Measurements from ENCODE around the gene ZNF724.
"Not testable (repeated sequence)": the region's sequence is repeated elsewhere in the genome, so short reads cannot be mapped to it uniquely, and the experiment has no call there.

Gene ZNF724

DNA sequence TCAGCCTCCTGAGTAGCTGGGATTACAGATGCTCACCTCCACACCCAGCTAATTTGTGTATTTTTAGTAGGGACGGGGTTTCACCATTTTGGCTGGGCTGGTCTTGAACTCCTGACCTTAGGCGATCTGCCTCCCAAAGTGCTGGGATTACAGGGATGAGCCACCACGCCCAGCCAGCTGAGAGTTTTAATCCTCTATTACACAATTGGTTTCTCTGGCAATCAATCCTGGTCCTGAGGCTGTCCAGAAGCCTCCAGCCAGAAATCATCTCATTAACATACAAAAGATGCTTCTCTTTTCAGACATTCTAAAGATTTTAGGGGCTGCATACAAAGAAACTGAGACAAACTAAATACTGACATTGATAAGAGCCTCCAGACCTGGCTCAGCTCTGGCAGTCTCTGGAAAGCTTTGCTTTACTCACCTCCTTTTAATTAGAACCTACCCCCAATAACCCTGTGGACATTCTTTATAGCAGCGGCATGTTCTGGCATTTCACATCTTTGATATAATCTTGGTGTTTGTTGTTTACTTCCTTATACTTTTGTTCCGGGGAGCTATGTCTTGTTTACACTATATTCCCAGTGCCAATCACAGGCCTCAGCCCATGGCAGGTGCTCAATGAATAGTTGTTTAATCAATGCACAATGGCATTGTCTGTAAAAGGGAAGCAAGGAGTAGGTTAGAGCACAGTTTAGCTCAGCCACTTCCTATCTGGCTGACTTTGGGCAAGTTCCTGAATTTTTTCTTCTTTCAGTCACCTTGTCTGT lies 4.1 kb upstream of the ZNF724 start:
- H3K36me3 ChIP-seq (ENCODE audit: control insufficient read depth, insufficient read depth, low read length), result peaks cover 2% of the 10 kb centered on the region
- no peaks in the 10 kb centered on the region for H3K27me3 ChIP-seq (ENCODE audit: control insufficient read depth, insufficient read depth, low read length, poor library complexity, severe bottlenecking)
- no peaks in the 10 kb centered on the region for H3K4me1 ChIP-seq (ENCODE audit: control insufficient read depth, insufficient read depth, low read length)
- H3K27ac ChIP-seq (ENCODE audit: insufficient read depth, low read depth, low read length, poor library complexity, severe bottlenecking), result no peak overlapping the region
- WGBS, 2 experiments, result 82 to 91% methylated on average over 3 to 5 of the region's 5 CpGs
- H3K9me3 ChIP-seq (ENCODE audit: control insufficient read depth, low read length), result no peaks in the 10 kb centered on the region
- no peak overlapping the region for H3K4me3 ChIP-seq (ENCODE audit: insufficient read depth, low read depth, low read length)

DNA sequence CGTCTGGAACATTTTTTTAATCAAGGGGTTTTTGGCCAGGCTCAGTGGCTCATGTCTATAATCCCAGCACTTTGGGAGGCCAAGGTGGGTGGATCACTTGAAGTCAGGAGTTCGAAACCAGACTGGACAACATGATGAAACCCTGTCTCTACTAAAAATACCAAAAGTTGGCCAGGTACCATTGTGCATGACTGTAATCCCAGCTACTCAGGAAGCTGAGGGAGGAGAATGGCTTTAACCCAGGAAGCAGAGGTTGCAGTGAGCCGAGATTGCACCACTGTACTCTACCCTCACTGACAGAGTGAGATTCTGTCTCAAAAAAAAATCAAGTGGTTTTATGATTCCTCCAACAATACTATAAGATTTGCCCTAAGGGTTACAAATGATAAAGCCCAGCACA lies 3.1 kb upstream of the ZNF724 start:
- H3K4me3 ChIP-seq (ENCODE audit: insufficient read depth, low read depth, low read length); H3K4me1 ChIP-seq (ENCODE audit: control insufficient read depth, insufficient read depth, low read length); H3K36me3 ChIP-seq (ENCODE audit: control insufficient read depth, insufficient read depth, low read length); H3K27ac ChIP-seq (ENCODE audit: insufficient read depth, low read depth, low read length, poor library complexity, severe bottlenecking); H3K27me3 ChIP-seq (ENCODE audit: control insufficient read depth, insufficient read depth, low read length, poor library complexity, severe bottlenecking); H3K9me3 ChIP-seq (ENCODE audit: control insufficient read depth, low read length): not testable (repeated sequence)
- 89 to 95% methylated on average over 3 of the region's 3 CpGs for WGBS, 2 experiments

DNA sequence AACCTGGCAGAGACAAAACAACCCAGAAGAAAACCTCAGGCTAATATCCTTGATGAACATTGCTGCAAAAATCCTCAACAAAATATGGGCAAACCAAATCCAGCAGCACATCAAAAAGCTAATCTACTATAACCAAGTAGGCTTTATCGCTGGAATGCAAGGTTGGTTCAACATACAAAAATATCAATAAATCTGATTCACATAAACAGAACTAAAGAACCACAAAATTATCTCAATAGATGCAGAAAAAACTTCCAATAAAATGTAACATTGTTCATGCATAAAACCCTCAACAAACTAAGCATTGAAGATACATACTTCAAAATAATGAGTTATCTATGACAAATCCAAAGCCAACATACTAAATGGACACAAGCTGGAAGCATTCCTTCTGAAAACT lies 8.8 kb downstream of the ZNF724 start:
- Histone ChIP-seq H3K4me1 (ENCODE audit: control insufficient read depth, insufficient read depth, low read length) (no peaks in the 10 kb centered on the region), H3K27me3 (ENCODE audit: control insufficient read depth, insufficient read depth, low read length, poor library complexity, severe bottlenecking) (no peaks in the 10 kb centered on the region), H3K27ac (ENCODE audit: insufficient read depth, low read depth, low read length, poor library complexity, severe bottlenecking) (no peak overlapping the region), H3K9me3 (ENCODE audit: control insufficient read depth, low read length) (peaks cover 5% of the 10 kb centered on the region), H3K36me3 (ENCODE audit: control insufficient read depth, insufficient read depth, low read length) (peaks cover 79% of the 10 kb centered on the region), H3K4me3 (ENCODE audit: insufficient read depth, low read depth, low read length) (no peak overlapping the region)
- WGBS, 2 experiments, result 92 to 94% methylated on average over 1 of the region's 1 CpG

GRCh38 chr19:23222998-23223652 lies 27.1 kb downstream of the ZNF724 start:
- WGBS, 2 experiments, result 92 to 93% methylated on average over 2 to 3 of the region's 3 CpGs
- H3K27me3 ChIP-seq (ENCODE audit: control insufficient read depth, insufficient read depth, low read length, poor library complexity, severe bottlenecking), result no peaks in the 10 kb centered on the region
- H3K9me3 ChIP-seq (ENCODE audit: control insufficient read depth, low read length), result peaks cover 26% of the 10 kb centered on the region
- H3K27ac ChIP-seq (ENCODE audit: insufficient read depth, low read depth, low read length, poor library complexity, severe bottlenecking), result no peak overlapping the region
- H3K4me3 ChIP-seq (ENCODE audit: insufficient read depth, low read depth, low read length), result no peak overlapping the region
- no peaks in the 10 kb centered on the region for H3K4me1 ChIP-seq (ENCODE audit: control insufficient read depth, insufficient read depth, low read length)
- H3K36me3 ChIP-seq (ENCODE audit: control insufficient read depth, insufficient read depth, low read length), result peaks cover 77% of the 10 kb centered on the region

DNA sequence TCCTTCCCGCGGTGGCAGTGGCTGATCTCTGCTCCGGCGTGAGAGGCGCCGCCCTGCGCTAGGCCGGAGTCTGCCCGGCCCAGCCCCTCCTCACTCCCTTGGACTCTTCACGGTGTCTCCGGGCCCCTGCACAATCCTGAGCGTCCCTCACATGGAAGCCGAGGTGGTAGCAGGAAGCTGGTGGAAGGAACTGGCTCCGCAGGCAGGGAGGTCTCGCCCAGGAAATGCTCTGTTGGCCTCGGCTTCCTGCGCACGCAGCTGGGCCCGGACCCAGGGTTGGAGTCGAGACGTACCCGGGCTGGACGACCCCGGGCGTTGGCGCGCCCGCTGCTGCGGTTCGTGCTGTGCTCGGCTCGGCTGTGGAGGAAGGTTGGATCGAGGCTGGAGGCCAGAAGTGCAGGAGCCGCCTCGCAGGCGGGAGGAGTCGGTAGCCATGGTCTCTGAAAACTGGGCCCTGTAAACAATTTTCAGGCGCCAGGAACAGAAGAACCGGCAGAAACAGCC lies 46.3 kb downstream of the ZNF724 start:
- Histone ChIP-seq H3K4me1 (ENCODE audit: control insufficient read depth, insufficient read depth, low read length) (no peaks in the 10 kb centered on the region), H3K36me3 (ENCODE audit: control insufficient read depth, insufficient read depth, low read length) (no peaks in the 10 kb centered on the region), H3K27ac (ENCODE audit: insufficient read depth, low read depth, low read length, poor library complexity, severe bottlenecking) (no peak overlapping the region), H3K27me3 (ENCODE audit: control insufficient read depth, insufficient read depth, low read length, poor library complexity, severe bottlenecking) (no peaks in the 10 kb centered on the region), H3K9me3 (ENCODE audit: control insufficient read depth, low read length) (peaks cover 3% of the 10 kb centered on the region), H3K4me3 (ENCODE audit: insufficient read depth, low read depth, low read length) (no peak overlapping the region)
- WGBS, 2 experiments, result 94 to 95% methylated on average over 39 of the region's 39 CpGs

DNA sequence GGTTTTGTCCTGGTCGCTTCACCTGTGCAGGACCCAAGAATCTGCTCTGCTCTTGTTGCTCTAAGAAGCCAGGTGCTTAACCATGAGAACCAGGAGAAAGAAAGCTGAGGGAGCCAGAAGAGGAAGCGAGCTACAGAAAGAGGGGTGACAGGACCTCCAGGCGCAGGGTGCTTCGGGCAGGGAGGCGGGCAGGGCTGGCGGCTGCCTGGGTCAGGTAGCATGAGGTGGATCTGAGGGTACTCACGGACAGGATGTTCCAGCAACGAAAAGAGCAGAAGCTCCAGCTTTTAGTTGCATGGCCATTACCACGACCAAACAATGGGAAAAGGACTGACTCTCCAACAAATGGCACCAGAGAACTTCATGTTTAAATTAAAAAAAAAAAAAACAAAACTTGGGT lies 59.9 kb downstream of the ZNF724 start:
- WGBS, 2 experiments, result 86 to 91% methylated on average over 9 of the region's 9 CpGs
- Histone ChIP-seq H3K27ac (ENCODE audit: insufficient read depth, low read depth, low read length, poor library complexity, severe bottlenecking) (no peak overlapping the region), H3K4me3 (ENCODE audit: insufficient read depth, low read depth, low read length) (no peak overlapping the region), H3K9me3 (ENCODE audit: control insufficient read depth, low read length) (no peaks in the 10 kb centered on the region), H3K27me3 (ENCODE audit: control insufficient read depth, insufficient read depth, low read length, poor library complexity, severe bottlenecking) (no peaks in the 10 kb centered on the region), H3K36me3 (ENCODE audit: control insufficient read depth, insufficient read depth, low read length) (no peaks in the 10 kb centered on the region), H3K4me1 (ENCODE audit: control insufficient read depth, insufficient read depth, low read length) (no peaks in the 10 kb centered on the region)

DNA sequence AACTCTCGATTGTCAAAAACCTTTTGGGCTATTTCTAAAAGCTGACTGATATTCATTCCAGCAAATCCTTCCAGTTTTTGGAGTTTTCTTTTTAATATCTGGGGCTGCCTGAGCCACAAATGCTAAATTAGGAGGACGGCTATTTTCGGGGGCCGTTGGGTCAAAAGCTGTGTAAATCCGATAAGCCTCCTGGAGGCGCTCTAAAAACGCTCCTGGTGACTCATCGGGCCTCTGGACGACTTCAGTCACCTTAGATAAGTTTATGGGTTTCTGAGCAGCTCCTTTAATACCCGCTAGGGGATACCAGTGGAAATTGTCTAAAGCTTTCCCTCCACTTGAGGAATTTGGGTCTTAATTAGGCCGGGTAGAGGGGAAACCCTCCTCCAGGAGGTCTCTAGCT lies 66.9 kb downstream of the ZNF724 start:
- Histone ChIP-seq H3K9me3 (ENCODE audit: control insufficient read depth, low read length) (no peaks in the 10 kb centered on the region), H3K27me3 (ENCODE audit: control insufficient read depth, insufficient read depth, low read length, poor library complexity, severe bottlenecking) (no peaks in the 10 kb centered on the region), H3K36me3 (ENCODE audit: control insufficient read depth, insufficient read depth, low read length) (no peaks in the 10 kb centered on the region), H3K4me1 (ENCODE audit: control insufficient read depth, insufficient read depth, low read length) (no peaks in the 10 kb centered on the region), H3K4me3 (ENCODE audit: insufficient read depth, low read depth, low read length) (no peak overlapping the region), H3K27ac (ENCODE audit: insufficient read depth, low read depth, low read length, poor library complexity, severe bottlenecking) (no peak overlapping the region)
- WGBS, 2 experiments, result 83 to 84% methylated on average over 11 of the region's 11 CpGs

All from ectodermal cell (in vitro differentiated cells).